HS-5 (cell line): ENCODE data around the gene IFNA16.
"Not testable (repeated sequence)": the region's sequence is repeated elsewhere in the genome, so short reads cannot be mapped to it uniquely, and the experiment has no call there.

Experiments
- DNase-seq: peaks from one replicate; pipeline ENCODE4 v3.0.0-alpha.2; 2012; ENCODE audit warnings: low read depth

Gene IFNA16

DNA sequence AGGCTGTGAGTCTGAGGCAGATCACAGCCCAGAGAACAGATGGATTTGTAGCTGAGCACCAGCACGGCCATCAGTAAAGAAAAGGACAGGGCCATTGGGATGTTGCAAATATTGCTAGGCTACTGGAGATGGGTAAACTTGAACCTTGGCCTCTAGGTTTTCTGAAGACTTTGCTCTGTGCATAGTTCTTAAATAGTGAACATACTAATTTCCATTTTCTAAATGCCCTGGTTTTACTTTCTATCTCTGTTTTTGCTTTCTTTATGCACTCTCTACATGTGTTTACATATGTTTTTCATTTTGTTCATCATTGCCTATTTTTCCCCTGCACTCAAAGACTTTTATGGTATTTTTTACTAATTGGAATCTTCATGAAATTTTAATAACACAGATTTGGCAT lies at the start of gene IFNA16:
TSS of gene IFNA16 (minus strand) at position 101 of the 400 bp plus-strand sequence. CDS start at position 95, 6 bp downstream.
- not testable (repeated sequence) for DNase-seq

GRCh38 chr9:21265421-21266189 lies 48.5 kb upstream of the IFNA16 start:
- DNase-seq: no peak

GRCh38 chr9:21255538-21256212 lies 38.6 kb upstream of the IFNA16 start:
- no peak for DNase-seq

- DNase-seq: peak; percentile 18
Observed at GRCh38 chr9:21252721-21253547, 35.8 kb upstream of the IFNA16 start.

DNA sequence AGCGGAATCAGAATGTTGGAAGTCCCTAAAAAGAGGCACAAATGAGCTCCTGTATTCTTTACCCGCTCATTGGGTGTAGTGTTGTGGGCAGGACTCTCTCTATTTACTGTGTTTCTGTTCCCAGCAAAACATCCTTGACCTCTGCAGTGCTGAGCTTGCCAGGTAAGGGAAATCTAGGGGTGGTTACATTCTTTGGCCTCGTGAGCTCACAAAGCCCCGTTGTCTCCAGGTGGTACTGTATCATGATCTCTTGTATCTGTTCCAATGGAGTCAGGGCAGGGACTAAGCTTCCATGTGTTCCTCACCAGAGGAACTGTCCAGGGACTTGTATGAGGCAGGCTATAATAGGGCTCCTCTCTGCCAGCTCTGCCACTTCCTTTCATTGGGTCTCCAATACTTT lies 34.5 kb upstream of the IFNA16 start:
- DNase-seq: no peak

DNA sequence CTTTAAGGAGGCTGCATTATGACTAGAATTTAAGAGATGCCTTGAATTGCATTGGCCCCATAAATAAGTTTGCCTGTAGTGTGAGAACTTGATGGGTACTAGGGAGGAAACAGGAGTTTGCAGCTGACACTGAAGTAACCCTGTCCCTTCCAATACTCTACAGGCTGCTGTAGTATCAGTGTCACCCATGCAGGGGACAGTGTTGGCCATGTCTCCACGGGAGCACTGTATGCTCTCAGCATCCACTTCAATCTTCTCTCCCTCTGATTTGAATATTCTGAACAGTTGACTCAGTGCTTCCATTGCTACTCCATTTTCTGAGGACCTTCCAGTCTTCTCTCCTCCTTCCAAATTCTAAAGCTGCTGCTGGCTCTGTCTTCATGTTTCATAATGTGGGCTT lies 34.1 kb upstream of the IFNA16 start:
- no peak for DNase-seq

DNA sequence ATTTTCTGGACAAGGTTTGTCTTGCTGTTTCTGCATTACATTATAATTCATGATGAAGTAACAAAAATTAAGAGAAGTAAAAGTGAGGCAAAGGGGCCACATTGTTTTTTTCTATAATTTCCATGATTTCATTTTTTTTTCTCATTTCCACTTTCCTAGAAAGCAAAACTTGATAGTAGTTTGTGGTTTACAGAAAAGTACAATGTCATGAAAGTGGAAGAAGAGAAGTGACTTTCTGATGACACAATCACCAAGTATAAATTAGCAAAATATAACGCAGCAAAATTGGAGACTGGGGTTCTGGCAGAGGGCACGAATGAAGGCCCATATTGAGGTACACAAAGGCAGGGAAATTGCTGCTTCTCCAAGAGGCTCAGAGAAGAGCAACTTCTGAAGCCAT lies 27.7 kb upstream of the IFNA16 start:
- DNase-seq: no peak

GRCh38 chr9:21239911-21240310 lies 22.8 kb upstream of the IFNA16 start, which contains the start of gene IFNA14:
Gene IFNA14 (minus strand): TSS chr9:21240005. CDS start chr9:21239935, 70 bp downstream.
- no peak for DNase-seq

GRCh38 chr9:21236360-21236714 lies 19.2 kb upstream of the IFNA16 start:
- DNase-seq: not testable (repeated sequence)

DNA sequence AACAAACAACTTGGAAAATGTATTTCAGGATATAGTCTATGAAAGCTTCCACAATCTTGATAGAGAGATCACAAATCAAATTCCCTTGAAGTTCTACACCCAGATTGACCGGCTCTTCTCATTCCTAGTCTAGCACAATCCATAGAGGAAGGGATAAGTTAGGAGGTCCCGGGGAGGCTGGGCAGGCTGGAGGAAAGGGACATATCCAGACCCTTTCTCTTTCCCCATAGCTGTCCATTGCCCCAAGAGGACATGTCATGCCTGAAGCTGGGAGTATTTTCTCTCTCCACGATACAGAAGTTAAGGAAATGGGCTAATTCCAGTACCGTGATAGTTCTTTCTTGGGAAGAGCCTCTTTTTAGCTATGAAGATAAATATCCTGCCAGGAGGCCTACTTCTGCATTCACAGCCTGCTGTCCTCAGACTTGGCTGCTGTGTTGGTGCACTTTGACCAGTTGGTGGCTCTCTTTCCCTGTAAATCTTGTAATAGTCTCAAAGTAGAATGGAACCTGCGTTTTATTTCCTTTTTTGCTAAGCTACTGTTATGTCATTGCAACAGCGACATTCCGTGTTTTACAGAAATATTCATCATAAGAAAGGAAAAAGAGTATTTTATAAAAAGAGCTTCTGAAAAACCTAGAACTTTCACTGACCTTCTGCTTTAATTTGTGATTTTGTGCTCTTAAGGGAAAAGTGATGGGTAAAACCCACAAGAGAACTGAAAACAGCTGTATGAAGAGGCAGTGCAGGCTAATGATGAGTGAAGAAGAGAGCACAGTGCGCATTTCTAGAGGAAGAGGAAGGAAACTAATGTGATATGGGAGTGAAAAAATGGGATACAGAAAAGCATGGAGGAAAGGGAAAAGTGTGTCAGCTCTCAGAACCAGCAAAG lies 18.6 kb upstream of the IFNA16 start:
- DNase-seq: peak; percentile 5

DNA sequence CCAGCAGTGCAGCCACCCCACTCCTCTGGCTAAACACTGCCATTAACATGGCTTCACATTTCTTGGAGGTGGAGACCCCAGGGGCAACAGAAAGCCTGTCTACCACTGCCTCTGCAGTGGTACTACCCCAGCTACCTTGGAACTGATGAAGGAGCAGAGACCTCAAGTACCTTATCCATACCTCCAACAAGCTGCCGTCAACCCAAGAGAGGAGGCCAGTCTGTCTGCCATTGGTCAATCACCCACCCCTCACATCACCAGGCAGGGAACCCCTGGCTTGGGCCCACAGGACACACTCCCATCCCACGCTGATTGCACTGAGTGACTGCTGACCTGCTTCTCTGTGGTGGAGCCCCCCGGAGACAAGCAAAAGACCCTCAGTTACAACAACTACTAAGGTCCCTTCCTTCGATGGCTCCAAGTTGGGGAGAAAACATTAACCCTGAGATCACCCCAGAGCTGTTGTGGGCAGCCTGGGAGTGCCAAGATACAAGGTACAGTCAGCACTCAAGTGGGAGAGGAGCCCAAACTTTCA lies 17.1 kb upstream of the IFNA16 start:
- no peak for DNase-seq

DNA sequence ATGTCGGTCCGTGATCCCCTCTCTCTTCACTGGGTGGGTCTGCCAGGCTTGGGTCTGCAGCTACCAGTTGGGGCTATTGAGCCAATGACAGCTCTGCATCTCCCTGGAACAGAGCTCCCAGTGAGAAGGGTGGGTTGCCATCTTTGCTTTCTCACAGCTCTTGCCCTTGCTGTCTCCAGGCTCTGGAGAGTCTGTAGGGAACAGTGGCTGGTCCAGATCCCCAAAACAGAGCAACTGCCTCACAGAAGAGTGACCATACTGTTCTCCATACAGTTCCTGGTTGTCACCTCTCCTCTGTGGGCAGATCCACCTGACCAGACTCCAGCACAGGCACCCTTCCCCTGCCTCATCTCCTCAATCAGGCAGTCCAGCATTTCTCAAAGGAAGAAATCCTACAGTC lies 16.1 kb upstream of the IFNA16 start:
- no peak for DNase-seq

DNA sequence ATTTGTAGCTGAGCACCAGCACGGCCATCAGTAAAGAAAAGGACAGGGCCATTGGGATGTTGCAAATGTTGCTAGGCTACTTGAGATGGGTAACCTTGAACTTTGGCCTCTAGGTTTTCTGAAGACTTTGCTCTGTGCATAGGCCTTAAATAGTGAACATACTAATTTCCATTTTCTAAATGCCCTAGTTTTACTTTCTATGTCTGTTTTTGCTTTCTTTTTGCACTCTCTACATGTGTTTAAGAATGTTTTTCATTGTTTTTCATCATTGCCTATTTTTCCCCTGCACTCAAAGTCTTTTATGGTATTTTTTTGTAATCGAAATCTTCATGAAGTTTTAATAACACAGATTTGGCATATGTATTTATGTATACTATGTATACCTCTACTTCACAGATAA lies 11.0 kb upstream of the IFNA16 start, which contains the start of gene IFNA17:
TSS of gene IFNA17 (minus strand) at position 101 of the 400 bp plus-strand sequence. CDS start at position 52, 49 bp downstream.
- no peak for DNase-seq

- DNase-seq: not testable (repeated sequence)
Observed at GRCh38 chr9:21213411-21214326, 3.4 kb downstream of the IFNA16 start.

GRCh38 chr9:21212160-21212559 lies 5.0 kb downstream of the IFNA16 start:
- not testable (repeated sequence) for DNase-seq

GRCh38 chr9:21210782-21211181 lies 6.3 kb downstream of the IFNA16 start:
- DNase-seq: not testable (repeated sequence)

- no peak for DNase-seq
Observed at GRCh38 chr9:21210311-21210710, 6.8 kb downstream of the IFNA16 start.

GRCh38 chr9:21207043-21207442 lies 10.1 kb downstream of the IFNA16 start, which contains the start of gene IFNA10:
Gene IFNA10 (minus strand): TSS chr9:21207143. CDS start chr9:21207097, 46 bp downstream.
- not testable (repeated sequence) for DNase-seq

DNA sequence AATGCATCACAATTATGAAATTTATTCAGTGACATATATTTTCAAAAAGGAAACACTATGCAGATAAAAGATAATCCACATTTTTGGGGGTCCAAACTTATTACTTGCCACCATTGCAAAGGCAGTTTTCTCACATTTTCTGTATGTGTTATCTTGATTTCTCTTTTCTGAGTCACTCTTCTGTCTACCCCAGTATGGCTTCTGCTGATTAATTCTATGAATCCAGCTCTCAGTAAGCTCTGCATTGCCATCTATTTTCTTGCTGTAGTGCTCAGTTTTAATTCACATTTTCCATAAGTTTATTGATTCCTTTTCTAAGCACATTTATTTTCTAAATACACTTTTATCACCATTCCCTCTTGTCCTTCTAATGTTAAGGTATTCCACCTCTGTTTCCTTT lies 11.9 kb downstream of the IFNA16 start:
- no peak for DNase-seq

GRCh38 chr9:21202105-21202504 lies 15.0 kb downstream of the IFNA16 start, which contains the start of gene IFNA7:
Gene IFNA7 (minus strand): TSS chr9:21202205. CDS start chr9:21202165, 40 bp downstream.
- DNase-seq: not testable (repeated sequence)
